NB4 (cell line): ENCODE measurements around the gene JAK1.

Source experiments
- MAX ChIP-seq: IDR thresholded peaks from 2 replicates; pipeline ENCODE4 v1.6.1; 2011; ENCODE audit warnings: low read depth, low read length
- MYC ChIP-seq: IDR thresholded peaks from 2 replicates; pipeline ENCODE4 v1.6.1; 2011; ENCODE audit warnings: low read depth, low read length
- POLR2A ChIP-seq: IDR thresholded peaks from 2 replicates; pipeline ENCODE4 v1.6.1; 2011; ENCODE audit warnings: mild to moderate bottlenecking; ENCODE audit not compliant: insufficient read length; ENCODE audit errors: extremely low read depth
- TF ChIP-seq, protein P1 (sequence below): IDR thresholded peaks from one replicate; pipeline ENCODE4 v1.5.1; 2012; ENCODE audit warnings: low read depth, low read length

GRCh38 chr1:64848136-64848535, 118.2 kb downstream of the JAK1 start:
- TF ChIP-seq, protein P1, sequence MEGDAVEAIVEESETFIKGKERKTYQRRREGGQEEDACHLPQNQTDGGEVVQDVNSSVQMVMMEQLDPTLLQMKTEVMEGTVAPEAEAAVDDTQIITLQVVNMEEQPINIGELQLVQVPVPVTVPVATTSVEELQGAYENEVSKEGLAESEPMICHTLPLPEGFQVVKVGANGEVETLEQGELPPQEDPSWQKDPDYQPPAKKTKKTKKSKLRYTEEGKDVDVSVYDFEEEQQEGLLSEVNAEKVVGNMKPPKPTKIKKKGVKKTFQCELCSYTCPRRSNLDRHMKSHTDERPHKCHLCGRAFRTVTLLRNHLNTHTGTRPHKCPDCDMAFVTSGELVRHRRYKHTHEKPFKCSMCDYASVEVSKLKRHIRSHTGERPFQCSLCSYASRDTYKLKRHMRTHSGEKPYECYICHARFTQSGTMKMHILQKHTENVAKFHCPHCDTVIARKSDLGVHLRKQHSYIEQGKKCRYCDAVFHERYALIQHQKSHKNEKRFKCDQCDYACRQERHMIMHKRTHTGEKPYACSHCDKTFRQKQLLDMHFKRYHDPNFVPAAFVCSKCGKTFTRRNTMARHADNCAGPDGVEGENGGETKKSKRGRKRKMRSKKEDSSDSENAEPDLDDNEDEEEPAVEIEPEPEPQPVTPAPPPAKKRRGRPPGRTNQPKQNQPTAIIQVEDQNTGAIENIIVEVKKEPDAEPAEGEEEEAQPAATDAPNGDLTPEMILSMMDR = no peak
- no peak for TF ChIP-seq POLR2A
- TF ChIP-seq MAX = no peak
- no peak for TF ChIP-seq MYC
